Kidney epithelial cell (primary cell): Measurements from ENCODE around the gene ALDH3B1. TPM values are rescaled to one million over a fixed set of nuclear protein-coding genes. Genes with fewer than 3 reads are reported as not detected.

ENCODE experiments used
- DNase-seq: peaks from one replicate; pipeline ENCODE4 v3.0.0-alpha.2; 2010; ENCODE audit warnings: low read depth
- H3K27me3 ChIP-seq: 2 replicates; pipeline ENCODE4 v1.6.0; 2011; ENCODE audit warnings: low read length; ENCODE audit not compliant: control insufficient read depth, insufficient read depth
- H3K36me3 ChIP-seq: 2 replicates; pipeline ENCODE4 v1.5.1; 2011; ENCODE audit warnings: low read length; ENCODE audit not compliant: control insufficient read depth, insufficient read depth
- H3K4me3 ChIP-seq: 2 replicates; pipeline ENCODE4 v1.5.1; 2011; ENCODE audit warnings: low read depth, mild to moderate bottlenecking, control low read depth, low read length
- CTCF ChIP-seq: IDR thresholded peaks from 2 replicates; pipeline ENCODE4 v1.5.1; 2011; ENCODE audit warnings: mild to moderate bottlenecking, moderate library complexity, low read length, control low read depth, inconsistent platforms; ENCODE audit not compliant: insufficient read depth, poor library complexity, severe bottlenecking
- total RNA-seq: library from RNA; depleted of rRNA; stranded (reverse); fragments of >200 nt; gene quantifications from 2 replicates; pipeline ENCODE4 v1.2.3, GENCODE V29; 2015

The ALDH3B1 gene
- total RNA-seq, 1 donor from 2014 or later, result 2.6 TPM

- Histone ChIP-seq H3K36me3 (no peaks in the 10 kb centered on the region), H3K27me3 (no peaks in the 10 kb centered on the region), H3K4me3 (no peak overlapping the region)
- no peak for TF ChIP-seq CTCF
- no peak for DNase-seq
Observed at GRCh38 chr11:68077617-68078582, 67.8 kb downstream of the ALDH3B1 start.

Other genes starting within 250 kb of the ALDH3B1 start
- gene UNC93B1, start 6.2 kb upstream of the ALDH3B1 start, total RNA-seq, result 21.0 and 30.5 TPM in 2 replicates
- gene NDUFS8, start 20.4 kb downstream of the ALDH3B1 start, total RNA-seq, result 246 and 284 TPM in 2 replicates
- gene TCIRG1, start 28.7 kb downstream of the ALDH3B1 start, total RNA-seq, result 46.8 and 80.6 TPM in 2 replicates
- gene CHKA, start 111.1 kb downstream of the ALDH3B1 start, total RNA-seq, result 25.5 and 30.9 TPM in 2 replicates
- gene KMT5B, start 203.0 kb downstream of the ALDH3B1 start, total RNA-seq, result 24.8 and 25.7 TPM in 2 replicates